Gastroesophageal sphincter (tissue), 3 donors: ENCODE measurements around the gene ZNF445.

Source experiments
- CTCF ChIP-seq, 4 experiments: fragments of 200-600 bp in 2 of 4; fragments of 450-650 bp in 2 of 4; sonication (generic) in 1 of 4; IDR thresholded peaks; one replicate each; pipeline ENCODE4 v1.5.1; 2017 to 2019; ENCODE audit warnings: antibody characterized with exemption in 4 of 4, mild to moderate bottlenecking in 2 of 4, moderate library complexity in 2 of 4
- POLR2A ChIP-seq, 2 donors: fragments of 450-650 bp; IDR thresholded peaks; one replicate each; pipeline ENCODE4 v1.6.1; 2017; ENCODE audit warnings: antibody characterized with exemption in 2 of 2, mild to moderate bottlenecking in 2 of 2, moderate library complexity in 1 of 2

- TF ChIP-seq CTCF (IDR thresholded peaks at IDR 0.05) (no peak), POLR2A (IDR thresholded peaks at IDR 0.05) (no peak)
These were observed 15.0 kb upstream of the ZNF445 start for GRCh38 chr3:44492496-44492895.
